SK-N-SH treated with all-trans-retinoic acid at 6 μM for 48 hours (cell line): ENCODE results near the gene BCAP29.

Experiments used
- ARNTL ChIP-seq: fragments of 450-650 bp; formaldehyde crosslinking; IDR thresholded peaks from 2 replicates; pipeline ENCODE4 v1.5.0; 2020; ENCODE audit warnings: low read depth, mild to moderate bottlenecking, moderate library complexity, borderline replicate concordance
- CSRNP3 ChIP-seq: fragments of 250-450 bp; sonication (Bioruptor Pico); IDR thresholded peaks from 2 replicates; pipeline ENCODE4 v1.5.1; 2021; ENCODE audit warnings: mild to moderate bottlenecking, moderate library complexity
- ISL1 ChIP-seq: fragments of 250-450 bp; sonication (Bioruptor Pico); IDR thresholded peaks from 2 replicates; pipeline ENCODE4 v2.1.2; 2022; ENCODE audit warnings: mild to moderate bottlenecking, moderate library complexity

- TF ChIP-seq CSRNP3 (CRISPR knock-in tag): no peak
- TF ChIP-seq ISL1 (CRISPR knock-in tag): no peak
- no peak for TF ChIP-seq ARNTL (CRISPR knock-in tag)
Observed at GRCh38 chr7:107642501-107642900, 62.5 kb downstream of the BCAP29 start.
